ENCODE measurements around the gene FBXL14.

DNA sequence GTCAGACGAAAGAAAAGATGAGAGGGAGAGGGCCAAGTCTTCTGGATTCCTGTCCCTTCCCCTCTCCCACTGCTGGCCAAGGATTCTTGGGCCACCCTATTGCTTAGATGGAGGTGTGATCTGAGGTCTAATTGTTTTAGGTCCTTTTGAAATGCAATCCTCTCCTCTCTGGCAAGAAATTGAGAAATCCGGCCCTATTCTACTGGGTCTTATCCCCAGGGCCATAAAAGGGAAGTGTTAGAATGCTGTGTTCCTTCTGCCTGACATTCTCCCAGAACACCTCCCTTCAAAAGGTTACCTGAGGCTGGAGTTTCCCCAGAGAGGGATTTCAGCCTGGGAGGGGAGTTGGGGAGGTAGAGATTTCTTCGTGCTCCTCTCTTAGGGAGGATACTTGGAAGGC, 39.1 kb upstream of the FBXL14 start:
- TF ChIP-seq POLR2A (IDR thresholded peaks at IDR 0.05), result no peak
- TF ChIP-seq, protein P1, sequence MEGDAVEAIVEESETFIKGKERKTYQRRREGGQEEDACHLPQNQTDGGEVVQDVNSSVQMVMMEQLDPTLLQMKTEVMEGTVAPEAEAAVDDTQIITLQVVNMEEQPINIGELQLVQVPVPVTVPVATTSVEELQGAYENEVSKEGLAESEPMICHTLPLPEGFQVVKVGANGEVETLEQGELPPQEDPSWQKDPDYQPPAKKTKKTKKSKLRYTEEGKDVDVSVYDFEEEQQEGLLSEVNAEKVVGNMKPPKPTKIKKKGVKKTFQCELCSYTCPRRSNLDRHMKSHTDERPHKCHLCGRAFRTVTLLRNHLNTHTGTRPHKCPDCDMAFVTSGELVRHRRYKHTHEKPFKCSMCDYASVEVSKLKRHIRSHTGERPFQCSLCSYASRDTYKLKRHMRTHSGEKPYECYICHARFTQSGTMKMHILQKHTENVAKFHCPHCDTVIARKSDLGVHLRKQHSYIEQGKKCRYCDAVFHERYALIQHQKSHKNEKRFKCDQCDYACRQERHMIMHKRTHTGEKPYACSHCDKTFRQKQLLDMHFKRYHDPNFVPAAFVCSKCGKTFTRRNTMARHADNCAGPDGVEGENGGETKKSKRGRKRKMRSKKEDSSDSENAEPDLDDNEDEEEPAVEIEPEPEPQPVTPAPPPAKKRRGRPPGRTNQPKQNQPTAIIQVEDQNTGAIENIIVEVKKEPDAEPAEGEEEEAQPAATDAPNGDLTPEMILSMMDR (IDR thresholded peaks at IDR 0.05 in 8 of 11, conservative IDR thresholded peaks at IDR 0.05 in 3 of 11), result no peak
- no peak for TF ChIP-seq POLR2AphosphoS5 (IDR thresholded peaks at IDR 0.05)
